HS-5 (cell line): ENCODE data around the gene POFUT1.

Experiments
- DNase-seq: peaks from one replicate; pipeline ENCODE4 v3.0.0-alpha.2; 2012; ENCODE audit warnings: low read depth

Gene POFUT1

GRCh38 chr20:32278199-32278643 is 70.5 kb downstream of the POFUT1 start:
- no peak for DNase-seq

GRCh38 chr20:32281711-32282110 is 74.0 kb downstream of the POFUT1 start:
- DNase-seq, result no peak

- no peak for DNase-seq
Observed at GRCh38 chr20:32282461-32282860, 74.8 kb downstream of the POFUT1 start.

- no peak for DNase-seq
Observed at GRCh38 chr20:32285082-32285620, 77.5 kb downstream of the POFUT1 start.

GRCh38 chr20:32285621-32286371 is 78.1 kb downstream of the POFUT1 start:
- DNase-seq, result peak; percentile 35

GRCh38 chr20:32287231-32287638 is 79.6 kb downstream of the POFUT1 start:
- DNase-seq, result no peak
